GM12891 (cell line): ENCODE measurements around the gene GOLGA6C.

Source experiments
- POLR2AphosphoS5 ChIP-seq: IDR thresholded peaks from 2 replicates; pipeline ENCODE4 v1.6.1; 2011; ENCODE audit warnings: low read depth, low read length, control low read depth
- SPI1 ChIP-seq: IDR thresholded peaks from 2 replicates; pipeline ENCODE4 v1.6.1; 2011; ENCODE audit warnings: low read depth, low read length, control low read depth
- TAF1 ChIP-seq: IDR thresholded peaks from 2 replicates; pipeline ENCODE4 v1.6.1; 2011; ENCODE audit warnings: low read depth, low read length, control low read depth

DNA sequence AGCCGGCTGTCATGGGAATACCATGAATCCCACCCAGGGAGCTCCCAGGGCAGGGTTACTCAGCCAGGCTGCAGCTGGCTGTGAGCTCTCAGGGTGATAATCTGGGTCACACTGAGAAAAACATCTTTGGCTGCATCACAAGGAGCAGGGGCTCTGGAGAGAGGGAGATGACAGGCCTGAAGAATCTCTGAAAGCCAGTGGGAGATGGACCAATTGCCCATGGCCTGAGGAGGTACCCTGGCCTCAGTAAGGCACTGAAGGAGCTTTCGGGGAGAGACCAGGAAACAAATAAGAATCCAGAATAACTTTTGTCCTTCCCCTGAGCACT, 28.2 kb upstream of the GOLGA6C start:
- no peak for TF ChIP-seq SPI1
- no peak for TF ChIP-seq TAF1
- no peak for TF ChIP-seq POLR2AphosphoS5
